ENCODE data around the gene LRRC1.

DNA sequence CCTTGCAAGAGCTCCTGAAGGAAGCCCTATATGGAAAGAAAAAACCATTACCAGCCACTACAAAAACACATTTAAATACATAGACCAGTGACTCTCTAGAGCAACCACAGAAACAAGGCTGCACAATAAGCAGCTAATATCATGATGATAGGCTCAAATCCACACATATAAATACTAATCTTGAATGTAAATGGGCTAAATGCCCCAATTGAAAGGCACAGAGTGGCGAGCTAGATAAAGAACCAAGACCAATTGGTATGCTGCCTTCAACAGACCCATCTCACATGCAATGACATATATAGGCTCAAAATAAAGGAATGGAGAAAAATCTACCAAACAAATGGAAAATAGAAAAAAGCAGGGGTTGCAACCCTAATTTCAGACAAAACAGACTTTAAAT is 153.0 kb downstream of the LRRC1 start:
- TF ChIP-seq, protein P1, sequence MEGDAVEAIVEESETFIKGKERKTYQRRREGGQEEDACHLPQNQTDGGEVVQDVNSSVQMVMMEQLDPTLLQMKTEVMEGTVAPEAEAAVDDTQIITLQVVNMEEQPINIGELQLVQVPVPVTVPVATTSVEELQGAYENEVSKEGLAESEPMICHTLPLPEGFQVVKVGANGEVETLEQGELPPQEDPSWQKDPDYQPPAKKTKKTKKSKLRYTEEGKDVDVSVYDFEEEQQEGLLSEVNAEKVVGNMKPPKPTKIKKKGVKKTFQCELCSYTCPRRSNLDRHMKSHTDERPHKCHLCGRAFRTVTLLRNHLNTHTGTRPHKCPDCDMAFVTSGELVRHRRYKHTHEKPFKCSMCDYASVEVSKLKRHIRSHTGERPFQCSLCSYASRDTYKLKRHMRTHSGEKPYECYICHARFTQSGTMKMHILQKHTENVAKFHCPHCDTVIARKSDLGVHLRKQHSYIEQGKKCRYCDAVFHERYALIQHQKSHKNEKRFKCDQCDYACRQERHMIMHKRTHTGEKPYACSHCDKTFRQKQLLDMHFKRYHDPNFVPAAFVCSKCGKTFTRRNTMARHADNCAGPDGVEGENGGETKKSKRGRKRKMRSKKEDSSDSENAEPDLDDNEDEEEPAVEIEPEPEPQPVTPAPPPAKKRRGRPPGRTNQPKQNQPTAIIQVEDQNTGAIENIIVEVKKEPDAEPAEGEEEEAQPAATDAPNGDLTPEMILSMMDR (IDR thresholded peaks at IDR 0.05; ENCODE audit: borderline replicate concordance, extremely low read depth, low read length, poor library complexity, severe bottlenecking): no peak
- TF ChIP-seq EZH2 (IDR thresholded peaks at IDR 0.05; ENCODE audit: borderline replicate concordance, low read depth, low read length, severe bottlenecking): no peak

Data from DND-41 (cell line).